ENCODE measurements around the gene ATP8A2. TPM values are rescaled to one million over a fixed set of nuclear protein-coding genes. Genes with fewer than 3 reads are reported as not detected.

ATP8A2 gene
- total and polyA plus RNA-seq, 10 of the 15 experiments (the other 5 are each of a cell fraction or from before 2014, with no cell fraction given): 0.01 to 0.04 (median 0.04) TPM; not detected in 7

DNA sequence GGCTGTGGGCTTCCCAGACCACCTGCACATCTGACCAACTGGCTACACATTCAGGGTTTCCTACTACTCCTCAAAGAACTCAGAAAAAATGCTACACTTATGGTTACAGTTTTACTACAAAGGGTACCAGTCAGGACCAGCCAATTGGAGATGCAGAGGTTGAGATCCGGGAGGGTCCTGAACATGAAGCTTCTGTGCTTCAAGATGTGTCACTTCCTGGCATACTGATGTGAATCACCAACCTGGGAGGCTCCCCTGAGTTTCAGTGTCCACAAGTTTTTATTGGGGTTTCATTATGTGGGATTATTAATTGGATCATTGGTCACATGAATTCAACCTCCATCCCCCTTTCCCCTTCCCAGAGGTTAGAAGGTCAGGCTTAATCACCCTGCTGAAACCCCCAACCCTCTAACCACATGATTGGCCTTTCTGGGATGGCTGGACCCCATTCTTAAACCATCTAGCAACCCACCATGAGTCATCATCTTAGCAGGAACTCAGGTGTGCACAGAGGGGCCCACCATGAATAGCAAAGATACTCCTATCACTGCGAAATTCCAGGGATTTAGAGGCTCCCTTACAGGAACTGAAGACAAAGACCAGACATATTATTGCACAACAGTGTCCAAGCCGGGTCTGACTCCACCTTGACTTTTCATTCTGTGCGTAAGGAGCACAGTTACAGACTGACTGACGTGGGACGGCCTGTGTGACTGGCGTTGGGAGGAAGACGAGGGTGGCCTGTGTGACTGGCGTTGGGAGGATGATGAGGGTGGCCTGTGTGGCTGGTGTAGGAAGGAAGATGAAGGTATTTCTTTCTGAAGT, 90.7 kb downstream of the ATP8A2 start (continued):
- TF ChIP-seq RAD21 (IDR thresholded peaks at IDR 0.05; ENCODE audit: insufficient read depth, low read depth, low read length) (no peak), RUNX3 (IDR thresholded peaks at IDR 0.05; ENCODE audit: low read length) (no peak), POLR2AphosphoS2 (IDR thresholded peaks at IDR 0.05; ENCODE audit: low read depth, low read length) (no peak), SMAD1 (IDR thresholded peaks at IDR 0.05; ENCODE audit: low read depth, partially characterized antibody) (no peak), BMI1 (IDR thresholded peaks at IDR 0.05; ENCODE audit: borderline replicate concordance) (no peak), ZNF384 (IDR thresholded peaks at IDR 0.05; ENCODE audit: borderline replicate concordance, low read depth, low read length) (no peak), SREBF2 (IDR thresholded peaks at IDR 0.05; ENCODE audit: low read length) (no peak), HDAC2 (IDR thresholded peaks at IDR 0.05) (no peak), BCL11A (IDR thresholded peaks at IDR 0.05; ENCODE audit: low read depth, low read length) (no peak), CREB1 (IDR thresholded peaks at IDR 0.05; ENCODE audit: low read depth) (no peak)
- TF ChIP-seq, protein P1, sequence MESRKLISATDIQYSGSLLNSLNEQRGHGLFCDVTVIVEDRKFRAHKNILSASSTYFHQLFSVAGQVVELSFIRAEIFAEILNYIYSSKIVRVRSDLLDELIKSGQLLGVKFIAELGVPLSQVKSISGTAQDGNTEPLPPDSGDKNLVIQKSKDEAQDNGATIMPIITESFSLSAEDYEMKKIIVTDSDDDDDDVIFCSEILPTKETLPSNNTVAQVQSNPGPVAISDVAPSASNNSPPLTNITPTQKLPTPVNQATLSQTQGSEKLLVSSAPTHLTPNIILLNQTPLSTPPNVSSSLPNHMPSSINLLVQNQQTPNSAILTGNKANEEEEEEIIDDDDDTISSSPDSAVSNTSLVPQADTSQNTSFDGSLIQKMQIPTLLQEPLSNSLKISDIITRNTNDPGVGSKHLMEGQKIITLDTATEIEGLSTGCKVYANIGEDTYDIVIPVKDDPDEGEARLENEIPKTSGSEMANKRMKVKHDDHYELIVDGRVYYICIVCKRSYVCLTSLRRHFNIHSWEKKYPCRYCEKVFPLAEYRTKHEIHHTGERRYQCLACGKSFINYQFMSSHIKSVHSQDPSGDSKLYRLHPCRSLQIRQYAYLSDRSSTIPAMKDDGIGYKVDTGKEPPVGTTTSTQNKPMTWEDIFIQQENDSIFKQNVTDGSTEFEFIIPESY (IDR thresholded peaks at IDR 0.05): no peak

DNA sequence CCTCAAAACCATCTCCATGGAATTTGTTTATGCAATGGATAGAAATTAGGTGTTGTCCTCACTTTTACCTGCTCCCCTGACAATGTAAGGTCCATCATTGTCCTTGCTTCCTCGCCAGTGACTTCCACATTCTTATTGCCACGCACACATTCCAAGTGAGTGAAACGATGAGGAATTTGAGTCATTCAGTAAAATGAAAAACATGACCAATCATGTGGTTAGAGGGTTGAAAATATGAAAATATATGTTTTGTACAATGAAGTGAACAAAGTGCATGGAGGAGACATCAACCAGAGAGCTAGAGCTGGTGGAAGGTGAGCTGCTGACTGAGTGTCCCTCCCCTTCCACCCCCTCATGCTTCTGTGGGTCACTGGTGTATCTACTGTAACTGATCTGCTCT, 91.7 kb downstream of the ATP8A2 start:
- CTCF ChIA-PET: no interaction called here
- no peak overlapping the region for H3K27ac ChIP-seq (ENCODE audit: control insufficient read depth, insufficient read depth)
- no peak for FAIRE-seq
- no peak overlapping the region for H2AFZ ChIP-seq (ENCODE audit: control insufficient read depth, low read depth, low read length)
- no peak for ATAC-seq
- intact Hi-C loops (cut with micrococcal nuclease; ENCODE audit: unreplicated experiment) (no loop called here), in situ Hi-C loops (cut with MboI) (no loop called here)
- H3K27me3 ChIP-seq (replicated peaks in 1 of 2; ENCODE audit: control insufficient read depth in 2 of 2, insufficient read depth in 2 of 2, low read length in 1 of 2): peaks cover 5% of the 10 kb centered on the region in 2 experiments; a peak in 3 of 4 replicates
- no peaks in the 10 kb centered on the region for H3K9me3 ChIP-seq (replicated peaks; ENCODE audit: control insufficient read depth, insufficient read depth, low read length)
- no peaks in the 10 kb centered on the region for H3K4me1 ChIP-seq (ENCODE audit: control insufficient read depth, insufficient read depth, low read length)
- no peak overlapping the region for H3K4me2 ChIP-seq (ENCODE audit: control insufficient read depth, insufficient read depth)
- SMC1A ChIA-PET (ENCODE audit: uncharacterized antibody, unreplicated experiment): no interaction called here
- no peak overlapping the region for H3K4me3 ChIP-seq
- H3K36me3 ChIP-seq (ENCODE audit: control insufficient read depth in 2 of 2, insufficient read depth in 2 of 2, low read length in 1 of 2): no peaks in the 10 kb centered on the region
- RAD21 ChIA-PET (ENCODE audit: unreplicated experiment): no interaction called here
- no TSS peak for BruUV-seq (replicated peaks)
- no peaks in the 10 kb centered on the region for H4K20me1 ChIP-seq (ENCODE audit: control insufficient read depth, insufficient read depth)
- H3K9ac ChIP-seq (ENCODE audit: control insufficient read depth, insufficient read depth, low read length): no peak overlapping the region
- POLR2A ChIA-PET: no interaction called here
- H3K79me2 ChIP-seq (ENCODE audit: control insufficient read depth, insufficient read depth, low read length): no peaks in the 10 kb centered on the region
- 0% methylated on average over 3 of the region's 3 CpGs for WGBS (ENCODE audit: insufficient coverage, insufficient replicate concordance, low lambda C conversion rate, missing lambda C conversion rate)
- no peak for DNase-seq (ENCODE audit: low read depth, low spot score)
- TF ChIP-seq HCFC1 (IDR thresholded peaks at IDR 0.05; ENCODE audit: low read length): no peak
- TF ChIP-seq SREBF1 (IDR thresholded peaks at IDR 0.05; ENCODE audit: low read length): no peak
- no peak for TF ChIP-seq BRCA1 (IDR thresholded peaks at IDR 0.05; ENCODE audit: low read depth, low read length)
- no peak for TF ChIP-seq BHLHE40 (IDR thresholded peaks at IDR 0.05; ENCODE audit: borderline replicate concordance in 1 of 2, low read depth in 2 of 2, low read length in 1 of 2)
- TF ChIP-seq, protein P2, sequence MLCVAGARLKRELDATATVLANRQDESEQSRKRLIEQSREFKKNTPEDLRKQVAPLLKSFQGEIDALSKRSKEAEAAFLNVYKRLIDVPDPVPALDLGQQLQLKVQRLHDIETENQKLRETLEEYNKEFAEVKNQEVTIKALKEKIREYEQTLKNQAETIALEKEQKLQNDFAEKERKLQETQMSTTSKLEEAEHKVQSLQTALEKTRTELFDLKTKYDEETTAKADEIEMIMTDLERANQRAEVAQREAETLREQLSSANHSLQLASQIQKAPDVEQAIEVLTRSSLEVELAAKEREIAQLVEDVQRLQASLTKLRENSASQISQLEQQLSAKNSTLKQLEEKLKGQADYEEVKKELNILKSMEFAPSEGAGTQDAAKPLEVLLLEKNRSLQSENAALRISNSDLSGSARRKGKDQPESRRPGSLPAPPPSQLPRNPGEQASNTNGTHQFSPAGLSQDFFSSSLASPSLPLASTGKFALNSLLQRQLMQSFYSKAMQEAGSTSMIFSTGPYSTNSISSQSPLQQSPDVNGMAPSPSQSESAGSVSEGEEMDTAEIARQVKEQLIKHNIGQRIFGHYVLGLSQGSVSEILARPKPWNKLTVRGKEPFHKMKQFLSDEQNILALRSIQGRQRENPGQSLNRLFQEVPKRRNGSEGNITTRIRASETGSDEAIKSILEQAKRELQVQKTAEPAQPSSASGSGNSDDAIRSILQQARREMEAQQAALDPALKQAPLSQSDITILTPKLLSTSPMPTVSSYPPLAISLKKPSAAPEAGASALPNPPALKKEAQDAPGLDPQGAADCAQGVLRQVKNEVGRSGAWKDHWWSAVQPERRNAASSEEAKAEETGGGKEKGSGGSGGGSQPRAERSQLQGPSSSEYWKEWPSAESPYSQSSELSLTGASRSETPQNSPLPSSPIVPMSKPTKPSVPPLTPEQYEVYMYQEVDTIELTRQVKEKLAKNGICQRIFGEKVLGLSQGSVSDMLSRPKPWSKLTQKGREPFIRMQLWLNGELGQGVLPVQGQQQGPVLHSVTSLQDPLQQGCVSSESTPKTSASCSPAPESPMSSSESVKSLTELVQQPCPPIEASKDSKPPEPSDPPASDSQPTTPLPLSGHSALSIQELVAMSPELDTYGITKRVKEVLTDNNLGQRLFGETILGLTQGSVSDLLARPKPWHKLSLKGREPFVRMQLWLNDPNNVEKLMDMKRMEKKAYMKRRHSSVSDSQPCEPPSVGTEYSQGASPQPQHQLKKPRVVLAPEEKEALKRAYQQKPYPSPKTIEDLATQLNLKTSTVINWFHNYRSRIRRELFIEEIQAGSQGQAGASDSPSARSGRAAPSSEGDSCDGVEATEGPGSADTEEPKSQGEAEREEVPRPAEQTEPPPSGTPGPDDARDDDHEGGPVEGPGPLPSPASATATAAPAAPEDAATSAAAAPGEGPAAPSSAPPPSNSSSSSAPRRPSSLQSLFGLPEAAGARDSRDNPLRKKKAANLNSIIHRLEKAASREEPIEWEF (IDR thresholded peaks at IDR 0.05; ENCODE audit: insufficient replicate concordance, low read depth, low read length): no peak

Data from GM12878 (cell line).